Neural cell (in vitro differentiated cells): ENCODE measurements around the gene GNA12.

Experiments used
- CTCF ChIP-seq: fragments of 450-650 bp; IDR thresholded peaks from 2 replicates; pipeline ENCODE4 v1.5.1; 2014; ENCODE audit warnings: antibody characterized with exemption, mild to moderate bottlenecking, moderate library complexity; ENCODE audit not compliant: poor library complexity, severe bottlenecking
- EP300 ChIP-seq: fragments of 450-650 bp; conservative IDR thresholded peaks from 2 replicates; pipeline ENCODE4 v1.6.1; 2014; ENCODE audit warnings: antibody characterized with exemption, mild to moderate bottlenecking, moderate library complexity; ENCODE audit not compliant: poor library complexity, severe bottlenecking
- EZH2 ChIP-seq: fragments of 200-600, 300-800 bp; shearing (Covaris generic), sonication (generic); IDR thresholded peaks from 2 replicates; pipeline ENCODE4 v1.6.1; 2014; ENCODE audit warnings: antibody characterized with exemption, low read length, borderline replicate concordance, mild to moderate bottlenecking; ENCODE audit not compliant: insufficient read depth, poor library complexity, severe bottlenecking
- MXI1 ChIP-seq: fragments of 450-650 bp; conservative IDR thresholded peaks from 2 replicates; pipeline ENCODE4 v1.6.1; 2014; ENCODE audit warnings: antibody characterized with exemption, mild to moderate bottlenecking; ENCODE audit not compliant: poor library complexity, severe bottlenecking
- POLR2AphosphoS5 ChIP-seq: IDR thresholded peaks from 2 replicates; pipeline ENCODE4 v1.6.1; 2012
- RAD21 ChIP-seq: fragments of 450-650 bp; conservative IDR thresholded peaks from 2 replicates; pipeline ENCODE4 v1.6.1; 2014; ENCODE audit warnings: antibody characterized with exemption, mild to moderate bottlenecking, moderate library complexity
- TAF1 ChIP-seq: IDR thresholded peaks from 2 replicates; pipeline ENCODE4 v1.6.1; 2012; ENCODE audit warnings: low read depth

- TF ChIP-seq RAD21 (no peak), EZH2 (no peak), CTCF (no peak), TAF1 (no peak), POLR2AphosphoS5 (no peak), EP300 (no peak), MXI1 (no peak)
Measured at GRCh38 chr7:2711895-2712675, 132.0 kb downstream of the GNA12 start.
